ENCODE results near the gene IQSEC1.

IQSEC1 gene

GRCh38 chr3:13096356-13096755, 23.1 kb upstream of the IQSEC1 start:
- H3K4me3 ChIP-seq (ENCODE audit: low read depth, low read length) = no peak overlapping the region
- no peak for DNase-seq (ENCODE audit: low read depth)
- TF ChIP-seq MYC (IDR thresholded peaks at IDR 0.05; ENCODE audit: low read depth, low read length) = no peak
- TF ChIP-seq CTCF (IDR thresholded peaks at IDR 0.05; ENCODE audit: low read depth, low read length) = no peak
- TF ChIP-seq MAX (IDR thresholded peaks at IDR 0.05; ENCODE audit: low read depth, low read length) = no peak

- no peak overlapping the region for H3K4me3 ChIP-seq (ENCODE audit: low read depth, low read length)
- DNase-seq (ENCODE audit: low read depth) = no peak
- TF ChIP-seq MYC (IDR thresholded peaks at IDR 0.05; ENCODE audit: low read depth, low read length) (no peak), POLR2A (IDR thresholded peaks at IDR 0.05; ENCODE audit: extremely low read depth, insufficient read length) (no peak), CTCF (IDR thresholded peaks at IDR 0.05; ENCODE audit: low read depth, low read length) (no peak), MAX (IDR thresholded peaks at IDR 0.05; ENCODE audit: low read depth, low read length) (no peak)
These were observed 22.2 kb upstream of the IQSEC1 start for GRCh38 chr3:13095408-13095937.

GRCh38 chr3:13093687-13094086, 20.5 kb upstream of the IQSEC1 start:
- no peak for DNase-seq (ENCODE audit: low read depth)
- H3K4me3 ChIP-seq (ENCODE audit: low read depth, low read length) = no peak overlapping the region
- TF ChIP-seq MAX (IDR thresholded peaks at IDR 0.05; ENCODE audit: low read depth, low read length) (no peak), POLR2A (IDR thresholded peaks at IDR 0.05; ENCODE audit: extremely low read depth, insufficient read length) (no peak), MYC (IDR thresholded peaks at IDR 0.05; ENCODE audit: low read depth, low read length) (no peak), CTCF (IDR thresholded peaks at IDR 0.05; ENCODE audit: low read depth, low read length) (no peak)

- TF ChIP-seq MAX (IDR thresholded peaks at IDR 0.05; ENCODE audit: low read depth, low read length) (no peak), CTCF (IDR thresholded peaks at IDR 0.05; ENCODE audit: low read depth, low read length) (no peak), POLR2A (IDR thresholded peaks at IDR 0.05; ENCODE audit: extremely low read depth, insufficient read length) (no peak), MYC (IDR thresholded peaks at IDR 0.05; ENCODE audit: low read depth, low read length) (no peak)
- no peak for DNase-seq (ENCODE audit: low read depth)
- no peak overlapping the region for H3K4me3 ChIP-seq (ENCODE audit: low read depth, low read length)
These were observed 19.7 kb upstream of the IQSEC1 start for GRCh38 chr3:13092621-13093617.

GRCh38 chr3:13091898-13092611, 18.8 kb upstream of the IQSEC1 start:
- TF ChIP-seq CTCF (IDR thresholded peaks at IDR 0.05; ENCODE audit: low read depth, low read length) (peak; percentile 81), MAX (IDR thresholded peaks at IDR 0.05; ENCODE audit: low read depth, low read length) (0 out of 2 replicates have a peak, but pooled peaks have one; percentile 12), MYC (IDR thresholded peaks at IDR 0.05; ENCODE audit: low read depth, low read length) (no peak), POLR2A (IDR thresholded peaks at IDR 0.05; ENCODE audit: extremely low read depth, insufficient read length) (no peak)
- peak; percentile 82 for DNase-seq (ENCODE audit: low read depth)
- H3K4me3 ChIP-seq (ENCODE audit: low read depth, low read length) = no peak overlapping the region
